ENCODE data around the gene CACNA2D1.

GRCh38 chr7:82049442-82049841, 394.1 kb downstream of the CACNA2D1 start:
- TF ChIP-seq CTCF (IDR thresholded peaks at IDR 0.05 in 2 of 3, conservative IDR thresholded peaks at IDR 0.05 in 1 of 3; ENCODE audit: borderline replicate concordance in 1 of 3, insufficient read depth in 1 of 3, low read depth in 2 of 3, low read length in 2 of 3) (no peak), POLR2A (IDR thresholded peaks at IDR 0.05; ENCODE audit: borderline replicate concordance, extremely low read depth, insufficient read depth, insufficient read length) (no peak), EGR1 (IDR thresholded peaks at IDR 0.05; ENCODE audit: low read depth) (no peak), ATF3 (IDR thresholded peaks at IDR 0.05) (no peak), EZH2 (IDR thresholded peaks at IDR 0.05) (no peak), POLR2AphosphoS5 (IDR thresholded peaks at IDR 0.05; ENCODE audit: low read depth, low read length) (no peak), SIN3A (IDR thresholded peaks at IDR 0.05; ENCODE audit: low read depth) (no peak), CEBPB (IDR thresholded peaks at IDR 0.05; ENCODE audit: low read depth) (no peak), EZH2phosphoT487 (IDR thresholded peaks at IDR 0.05; ENCODE audit: borderline replicate concordance) (no peak), ELF1 (IDR thresholded peaks at IDR 0.05; ENCODE audit: borderline replicate concordance, low read depth) (no peak), ZFX (IDR thresholded peaks at IDR 0.05) (no peak), SP1 (IDR thresholded peaks at IDR 0.05; ENCODE audit: low read depth) (no peak)

Data from HCT116 (cell line).